ENCODE data around the gene BLM.

BLM gene

DNA sequence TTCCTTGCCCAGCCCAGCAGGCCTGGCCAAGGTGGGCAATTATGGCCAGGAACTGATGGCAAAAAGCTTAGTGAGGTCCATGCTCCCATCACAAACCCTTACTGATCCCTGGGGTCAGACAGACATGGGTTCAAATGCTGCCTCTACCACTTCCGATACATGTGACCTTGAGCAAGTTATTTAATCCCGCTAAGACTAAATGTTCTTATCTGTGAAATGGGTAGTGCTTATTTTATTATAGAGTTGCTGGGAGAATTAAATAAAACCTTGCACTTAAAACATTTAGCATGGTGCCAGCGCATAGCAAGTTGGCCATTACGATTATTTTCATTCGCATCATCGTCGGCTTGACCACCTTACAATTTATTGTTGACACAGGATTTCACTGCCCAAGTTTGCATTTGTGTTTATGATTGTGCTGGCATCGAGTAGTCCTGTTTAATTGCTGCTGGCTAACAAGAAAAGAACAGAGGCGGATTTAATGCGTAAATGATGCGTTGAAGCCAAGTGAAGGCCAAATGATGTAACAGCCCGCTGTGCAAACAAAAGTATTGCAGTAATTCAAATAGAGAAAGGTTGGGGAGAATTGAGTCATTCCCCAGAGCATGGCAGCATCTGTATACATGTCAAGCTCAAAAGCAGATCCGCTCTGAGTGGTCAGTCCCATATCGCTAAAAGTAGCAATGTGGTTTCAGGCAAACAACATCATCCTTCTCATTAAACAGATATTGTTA lies 144.0 kb downstream of the BLM start:
- no peak overlapping the region for H3K4me3 ChIP-seq (ENCODE audit: low read depth, low read length)
- no peak for TF ChIP-seq CTCF (IDR thresholded peaks at IDR 0.05; ENCODE audit: borderline replicate concordance, insufficient read depth, low read depth, low read length)

DNA sequence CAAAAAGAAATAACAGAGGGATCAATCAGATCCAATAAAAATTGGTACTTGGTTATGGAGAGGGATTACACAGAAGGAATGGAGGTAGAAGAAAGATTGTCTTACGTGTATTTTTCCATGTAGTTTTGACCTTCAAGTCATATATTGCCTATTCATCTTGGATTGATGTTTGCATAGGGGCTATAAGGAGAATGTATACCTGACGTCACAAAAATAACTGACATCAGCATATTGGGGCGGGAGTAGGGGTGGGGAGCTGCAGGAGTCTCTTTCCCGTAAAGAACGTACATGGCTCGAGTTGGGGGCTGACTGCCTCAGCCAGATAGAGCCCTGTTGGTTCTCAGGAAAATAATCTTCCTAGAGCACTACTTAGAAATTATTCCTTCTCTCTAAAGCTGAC lies 145.3 kb downstream of the BLM start:
- TF ChIP-seq CTCF (IDR thresholded peaks at IDR 0.05; ENCODE audit: borderline replicate concordance, insufficient read depth, low read depth, low read length) = no peak
- H3K4me3 ChIP-seq (ENCODE audit: low read depth, low read length) = no peak overlapping the region

DNA sequence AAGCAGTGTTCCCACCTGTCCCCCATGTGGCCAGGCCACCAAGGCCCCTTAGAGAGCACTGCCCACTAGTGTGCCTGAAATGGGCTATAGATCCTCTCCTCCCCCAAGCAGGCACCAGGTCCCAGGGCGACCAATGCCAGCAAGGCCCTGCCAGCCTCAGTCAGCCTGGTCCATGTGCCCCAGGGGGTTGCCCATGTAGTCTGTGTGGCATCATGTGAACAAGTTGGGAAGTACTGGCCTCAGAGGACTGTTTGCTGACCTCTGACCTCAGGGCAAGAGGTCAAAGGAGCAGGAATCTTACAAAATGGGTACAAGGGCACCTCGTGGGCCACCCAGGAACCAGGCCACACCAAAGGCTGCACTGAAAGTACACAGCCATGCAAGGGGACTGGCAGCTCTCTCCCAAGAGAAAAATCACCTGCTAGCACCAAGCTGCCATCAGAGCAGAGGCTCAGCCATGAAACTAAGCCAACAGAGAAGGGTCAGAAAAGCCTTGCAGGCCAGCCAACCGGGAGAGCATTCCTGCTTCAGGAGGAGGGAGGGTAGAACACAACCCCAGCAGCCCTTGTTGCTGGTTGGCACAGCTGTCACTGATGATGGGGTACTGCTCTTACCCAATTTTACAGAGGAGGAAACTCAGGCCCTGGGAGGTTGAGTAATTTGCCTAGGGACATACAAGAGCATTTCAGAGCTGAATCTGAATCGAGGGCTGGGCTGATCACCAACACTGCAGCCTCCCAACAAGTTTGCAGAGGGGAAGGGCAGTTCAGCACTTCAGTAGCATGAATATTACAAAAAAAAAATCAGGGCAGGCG lies 146.0 kb downstream of the BLM start:
- no peak for TF ChIP-seq CTCF (IDR thresholded peaks at IDR 0.05; ENCODE audit: borderline replicate concordance, insufficient read depth, low read depth, low read length)
- no peak overlapping the region for H3K4me3 ChIP-seq (ENCODE audit: low read depth, low read length)

GRCh38 chr15:90863987-90864386 lies 146.8 kb downstream of the BLM start:
- H3K4me3 ChIP-seq (ENCODE audit: low read depth, low read length) = no peak overlapping the region
- TF ChIP-seq CTCF (IDR thresholded peaks at IDR 0.05; ENCODE audit: borderline replicate concordance, insufficient read depth, low read depth, low read length) = no peak

DNA sequence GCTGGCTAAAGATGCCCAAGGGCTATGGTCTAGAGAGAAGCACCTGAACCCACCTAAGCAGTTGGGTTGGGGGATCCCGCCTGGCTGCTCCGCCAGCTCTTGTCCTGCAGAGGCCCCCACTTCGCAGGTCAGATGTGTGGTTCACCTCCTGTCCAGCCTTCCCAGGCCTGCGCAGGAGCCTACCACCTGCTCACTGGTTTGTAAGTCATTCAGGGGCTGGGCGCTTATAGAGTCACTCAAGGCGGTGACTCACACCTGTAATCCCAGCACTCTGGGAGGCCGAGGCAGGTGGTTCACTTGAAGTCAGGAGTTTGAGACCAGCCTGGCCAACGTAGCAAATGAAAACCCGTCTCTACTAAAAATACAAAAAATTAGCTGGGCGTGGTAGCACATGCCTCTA lies 147.4 kb downstream of the BLM start:
- no peak for TF ChIP-seq CTCF (IDR thresholded peaks at IDR 0.05; ENCODE audit: borderline replicate concordance, insufficient read depth, low read depth, low read length)
- H3K4me3 ChIP-seq (ENCODE audit: low read depth, low read length) = no peak overlapping the region

- no peak overlapping the region for H3K4me3 ChIP-seq (ENCODE audit: low read depth, low read length)
- TF ChIP-seq CTCF (IDR thresholded peaks at IDR 0.05; ENCODE audit: borderline replicate concordance, insufficient read depth, low read depth, low read length) = no peak
Observed at GRCh38 chr15:90865702-90866101, 148.6 kb downstream of the BLM start.

All from GM12875 (cell line).